ENCODE results near the gene USP31.

GRCh38 chr16:23059433-23059832 is 89.8 kb downstream of the USP31 start:
- TF ChIP-seq CTCF (IDR thresholded peaks at IDR 0.05) (no peak), ZFX (IDR thresholded peaks at IDR 0.05; ENCODE audit: borderline replicate concordance) (no peak)
